GM13977 (cell line): ENCODE results near the gene MYB.

Experiments
- DNase-seq: peaks from one replicate; pipeline ENCODE4 v3.0.0; 2012; ENCODE audit warnings: low spot score
- CTCF ChIP-seq: IDR thresholded peaks from 2 replicates; pipeline ENCODE4 v1.5.1; 2012; ENCODE audit warnings: mild to moderate bottlenecking, control low read depth; ENCODE audit not compliant: insufficient read depth; ENCODE audit errors: extremely low read depth, missing control alignments
- in situ Hi-C: fragments of 300-500 bp; cut with MboI; formaldehyde crosslinking; loops from one replicate; pipeline ENCODE4 v1.12.0; 2022; ENCODE audit warnings: low sequenced_read_pairs, low pct_unique_long_range_greater_than_20kb, mixed read lengths, inconsistent platforms; ENCODE audit not compliant: unreplicated experiment

Gene MYB

GRCh38 chr6:135258970-135259369, 77.9 kb downstream of the MYB start:
- no peak for TF ChIP-seq CTCF
- no peak for DNase-seq
- in situ Hi-C loops: no loop called here

GRCh38 chr6:135260612-135261011, 79.5 kb downstream of the MYB start:
- no peak for DNase-seq
- in situ Hi-C loops: no loop called here
- no peak for TF ChIP-seq CTCF

GRCh38 chr6:135261872-135262725, 81.0 kb downstream of the MYB start:
- in situ Hi-C loops: no loop called here
- DNase-seq: no peak
- TF ChIP-seq CTCF: no peak

GRCh38 chr6:135265278-135265677, 84.2 kb downstream of the MYB start:
- DNase-seq: no peak
- no peak for TF ChIP-seq CTCF
- in situ Hi-C loops: no loop called here

GRCh38 chr6:135266675-135267074, 85.6 kb downstream of the MYB start:
- no peak for DNase-seq
- in situ Hi-C loops: no loop called here

GRCh38 chr6:135267085-135267484, 86.0 kb downstream of the MYB start:
- no peak for TF ChIP-seq CTCF
- DNase-seq: no peak
- in situ Hi-C loops: no loop called here

More at GRCh38 chr6:135266675-135267074, 85.6 kb downstream of the MYB start:
- no peak for TF ChIP-seq CTCF

- in situ Hi-C loops: no loop called here
- DNase-seq: no peak
- no peak for TF ChIP-seq CTCF
Observed at GRCh38 chr6:135268263-135268662, 87.2 kb downstream of the MYB start.
